Measurements from ENCODE around the gene SLC25A44.
A peak's percentile ranks its signal among the peaks of the same experiment; 100 is the strongest.

Gene SLC25A44, protein sequence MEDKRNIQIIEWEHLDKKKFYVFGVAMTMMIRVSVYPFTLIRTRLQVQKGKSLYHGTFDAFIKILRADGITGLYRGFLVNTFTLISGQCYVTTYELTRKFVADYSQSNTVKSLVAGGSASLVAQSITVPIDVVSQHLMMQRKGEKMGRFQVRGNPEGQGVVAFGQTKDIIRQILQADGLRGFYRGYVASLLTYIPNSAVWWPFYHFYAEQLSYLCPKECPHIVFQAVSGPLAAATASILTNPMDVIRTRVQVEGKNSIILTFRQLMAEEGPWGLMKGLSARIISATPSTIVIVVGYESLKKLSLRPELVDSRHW

DNA sequence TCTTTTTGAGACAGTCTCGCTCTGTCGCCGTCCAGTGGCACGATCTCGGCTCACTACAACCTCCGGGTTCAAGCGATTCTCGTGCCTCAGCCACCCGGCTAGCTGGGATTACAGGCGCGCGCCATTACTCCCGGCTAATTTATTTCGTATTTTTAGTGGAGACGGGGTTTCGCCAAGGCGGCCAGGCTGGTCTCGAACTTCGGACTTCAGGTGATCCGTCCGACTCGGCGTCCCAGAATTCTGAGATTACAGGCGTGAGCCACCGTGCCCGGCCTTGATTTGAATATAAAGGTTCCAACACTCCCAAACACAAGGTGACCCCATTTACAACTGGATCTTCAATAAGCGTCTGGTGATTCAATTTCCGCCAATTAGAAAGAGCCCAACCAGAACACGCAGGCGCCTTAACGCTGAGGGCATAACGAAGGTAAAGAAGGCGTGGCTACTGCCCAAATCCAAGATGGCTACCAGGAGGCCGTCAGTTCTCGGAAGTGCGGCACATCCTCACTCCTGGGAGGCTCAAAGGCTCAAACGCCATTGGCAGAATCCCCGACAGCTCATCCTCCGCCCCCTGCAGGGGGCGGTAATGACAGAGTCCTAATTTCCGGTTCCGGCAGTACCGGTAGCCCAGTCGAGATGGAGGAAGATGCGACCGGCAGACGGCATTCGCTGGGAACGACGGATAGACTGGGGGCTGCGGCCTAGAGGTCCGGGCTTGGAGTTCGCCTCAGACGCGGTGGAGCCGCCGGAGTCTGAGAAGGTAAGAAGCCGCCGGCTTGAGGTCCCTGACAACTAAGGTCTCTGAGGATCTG, at the start of gene SLC25A44:
Gene SLC25A44 (plus strand): TSS at position 617 of the 812 bp plus-strand sequence. CDS start 5,744 bp downstream, outside the sequence.
- peak; percentile 96 for DNase-seq (ENCODE audit: low read depth)

DNA sequence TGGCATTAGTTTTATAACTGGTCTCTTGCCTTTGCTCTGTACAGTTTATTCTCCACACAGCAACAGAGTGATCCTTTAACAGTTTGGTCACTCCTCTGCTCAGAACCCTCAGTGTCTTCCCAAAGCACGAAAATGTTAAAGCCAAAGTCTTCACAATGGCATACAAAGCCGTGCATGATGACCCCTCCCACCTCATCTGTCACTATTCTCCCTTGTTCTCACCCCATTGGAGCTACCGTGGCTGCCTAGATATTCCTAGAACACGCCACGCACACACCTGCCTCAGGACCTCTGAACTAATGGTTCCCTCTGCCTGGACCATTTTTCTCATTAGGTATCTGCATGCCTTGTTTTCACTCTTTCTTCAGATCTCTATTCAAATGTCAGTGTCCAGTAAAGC, 49.2 kb upstream of the SLC25A44 start:
- DNase-seq (ENCODE audit: low read depth), result no peak

DNA sequence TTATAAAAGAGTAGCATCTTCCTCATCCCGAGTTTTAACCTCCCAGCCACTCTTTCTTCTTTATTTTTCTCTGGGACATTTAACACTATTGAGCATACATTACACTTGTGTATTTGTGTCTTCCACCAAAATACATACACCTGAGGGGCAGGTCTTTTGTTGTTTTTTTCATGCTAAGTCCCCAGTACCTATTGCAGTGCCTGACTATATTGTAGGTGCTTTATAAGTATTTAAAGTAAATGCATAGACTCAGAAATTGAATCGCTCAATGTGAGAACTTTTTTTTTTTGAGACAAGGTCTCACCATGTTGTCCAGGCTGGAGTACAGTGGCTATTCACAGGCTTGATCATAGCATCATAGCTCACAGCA, 48.3 kb upstream of the SLC25A44 start:
- DNase-seq (ENCODE audit: low read depth), result no peak

DNA sequence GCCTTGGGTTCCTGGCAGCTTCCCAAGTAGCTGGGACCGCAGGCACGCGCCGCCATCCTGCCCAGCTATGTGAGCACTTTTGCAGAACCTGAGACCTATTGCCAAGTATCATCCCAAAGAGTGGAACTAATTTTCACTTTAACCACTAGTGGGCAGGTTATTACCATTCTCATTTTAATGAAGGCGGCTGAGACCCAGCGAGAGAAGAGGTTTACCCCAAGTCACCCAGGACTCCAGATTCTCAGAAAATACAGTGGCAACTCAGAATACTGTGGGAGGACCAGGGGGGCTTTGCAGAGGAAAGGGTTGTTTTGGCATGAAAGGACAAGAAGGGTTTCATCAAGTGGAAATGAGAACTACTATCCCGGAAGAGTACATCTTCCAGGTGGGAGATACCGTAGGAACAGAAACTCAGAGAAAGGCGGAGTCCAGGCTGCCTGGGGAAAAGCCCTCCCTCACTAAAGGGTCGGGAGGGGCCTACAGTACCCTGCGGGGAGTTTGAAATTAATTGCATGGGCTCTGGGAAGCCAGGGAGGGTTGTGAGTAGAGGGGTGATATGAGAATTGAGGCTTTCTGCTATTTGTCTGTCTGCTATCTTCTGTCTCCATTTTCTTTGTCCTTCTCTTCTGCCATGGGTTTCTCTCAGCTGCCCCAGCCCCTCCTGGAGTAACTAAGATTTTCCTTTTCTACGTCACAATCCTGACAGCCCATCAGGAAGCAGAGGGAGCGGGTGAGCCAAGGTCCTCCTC, 47.7 kb upstream of the SLC25A44 start:
- peak; percentile 39 for DNase-seq (ENCODE audit: low read depth)

DNA sequence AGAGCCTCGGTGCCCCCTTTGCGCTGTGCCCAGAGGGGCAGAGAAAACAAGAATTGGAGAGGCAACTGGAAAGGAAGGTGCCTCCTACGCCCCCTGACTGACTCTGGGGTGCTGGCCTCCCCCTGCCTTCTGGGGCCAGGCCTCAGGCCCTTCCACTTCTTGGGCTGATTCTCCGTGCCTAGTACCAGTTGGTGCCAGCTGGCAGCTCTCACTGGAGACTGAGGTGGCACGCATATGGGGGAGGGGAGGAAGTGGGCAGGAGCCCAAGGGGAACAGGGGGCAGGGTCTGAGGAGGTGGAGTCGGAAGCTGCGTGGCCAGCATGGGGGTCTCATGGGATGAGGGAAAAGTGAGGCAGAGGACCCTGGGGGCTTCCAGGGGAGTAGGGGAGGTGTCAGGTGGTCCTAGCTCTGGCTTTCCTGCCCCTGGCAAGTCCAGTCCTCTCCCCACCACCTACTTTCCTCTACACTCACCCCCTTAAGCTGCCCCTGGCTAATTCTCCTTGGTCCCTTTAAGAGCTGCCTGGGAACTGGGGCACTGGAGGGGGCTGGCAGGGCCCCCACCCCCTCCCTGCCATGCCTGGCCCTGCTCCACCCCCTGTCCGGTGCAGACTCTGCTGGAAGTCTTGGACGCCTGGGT, 47.0 kb upstream of the SLC25A44 start:
- no peak for DNase-seq (ENCODE audit: low read depth)

DNA sequence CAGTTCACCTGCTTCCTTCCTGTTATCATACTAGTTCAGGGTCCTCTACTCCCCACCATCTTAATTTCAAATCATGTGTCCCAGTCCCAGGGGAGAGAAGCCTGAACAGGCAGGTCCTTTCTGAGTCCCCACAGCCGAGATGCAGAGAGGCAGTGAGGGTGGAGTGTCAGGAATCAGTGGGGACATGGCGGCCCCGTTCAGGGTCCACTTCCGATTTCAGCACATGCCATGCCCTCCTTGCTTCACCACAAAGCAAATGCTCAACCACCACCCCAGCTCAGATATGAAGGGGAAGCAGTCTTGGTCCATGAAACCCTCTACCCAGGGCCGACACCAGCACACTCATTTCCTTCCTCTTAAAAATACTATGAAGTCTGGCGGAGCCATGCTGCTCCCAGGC, 45.7 kb upstream of the SLC25A44 start:
- DNase-seq (ENCODE audit: low read depth), result no peak

DNA sequence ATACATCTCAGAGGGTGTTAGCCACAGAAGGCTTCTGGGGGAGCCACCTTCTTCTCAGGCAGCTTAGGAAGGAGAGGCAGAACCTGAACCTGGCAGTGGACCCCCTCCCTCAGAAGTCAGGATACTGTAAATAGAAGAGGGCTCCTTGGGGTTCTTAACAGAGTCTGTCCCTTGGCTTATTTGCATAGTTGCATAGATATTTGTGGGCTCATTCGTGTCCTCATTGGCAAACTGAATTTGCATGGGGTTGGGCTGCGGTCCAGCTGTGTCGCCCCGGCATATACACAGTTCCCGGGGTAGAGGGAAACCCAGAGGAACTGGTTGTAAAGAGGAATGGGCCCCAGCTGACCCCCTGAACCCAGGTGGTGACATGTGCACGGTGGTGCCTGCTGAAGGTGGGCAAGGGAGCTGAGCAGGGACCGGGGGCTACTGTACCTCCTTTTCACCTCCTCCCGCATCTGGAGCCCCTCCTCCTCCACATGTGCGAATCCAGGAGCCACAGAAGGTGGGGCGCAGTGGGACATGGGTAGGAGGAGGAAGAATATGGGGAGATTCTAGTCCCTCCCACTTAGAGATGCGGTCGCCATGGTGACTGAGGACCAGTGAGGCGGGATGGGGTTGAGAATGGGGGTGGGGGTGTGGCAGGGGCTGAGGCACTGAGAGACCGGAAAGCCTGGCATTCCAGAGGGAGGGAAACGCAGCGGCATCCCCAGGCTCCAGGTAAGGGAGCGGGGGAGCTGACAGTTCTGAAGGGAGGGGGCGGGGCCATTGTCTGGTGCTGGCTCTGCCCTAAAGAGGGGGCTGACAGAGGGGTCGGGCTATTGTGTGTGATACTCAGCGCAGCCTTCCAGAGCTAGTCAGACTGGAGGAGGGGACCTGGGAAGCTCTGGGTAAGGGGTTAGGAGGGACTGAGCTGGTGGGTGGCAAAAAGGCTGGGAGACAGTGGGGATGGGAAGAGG, 44.3 kb upstream of the SLC25A44 start:
- DNase-seq (ENCODE audit: low read depth), result no peak

DNA sequence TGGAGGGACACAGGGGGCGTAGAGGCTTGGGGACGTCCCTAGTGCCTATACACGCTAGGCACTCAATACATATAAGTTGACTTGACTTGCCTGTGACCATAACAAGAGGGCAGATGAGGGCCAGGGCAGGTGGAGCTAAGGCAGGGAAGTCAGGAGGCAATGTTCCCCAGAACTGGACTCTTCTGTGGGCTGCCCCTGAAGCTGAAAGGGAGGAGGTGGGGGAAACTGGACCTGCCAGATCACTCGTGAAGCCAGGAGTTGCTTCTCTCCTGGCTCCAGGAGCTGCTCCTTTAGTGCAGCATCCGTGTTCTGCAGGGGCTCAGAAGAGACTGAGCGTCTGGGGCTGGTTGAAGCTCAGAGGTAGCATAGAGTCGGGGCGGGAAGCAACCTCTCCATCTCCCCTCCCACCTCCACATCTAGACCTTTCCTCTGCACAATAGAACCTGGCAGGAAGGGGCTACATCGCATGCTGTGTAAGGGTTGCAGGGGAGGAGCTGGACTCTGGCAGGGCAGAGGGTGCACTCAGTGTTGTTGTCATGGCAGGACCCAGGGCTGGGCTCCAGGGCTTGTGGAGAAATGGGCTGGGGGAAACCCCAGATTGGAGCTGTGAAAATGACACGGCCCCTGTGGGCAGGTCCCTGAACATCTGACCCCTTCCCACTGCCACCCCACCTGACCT, 43.4 kb upstream of the SLC25A44 start:
- DNase-seq (ENCODE audit: low read depth), result no peak

DNA sequence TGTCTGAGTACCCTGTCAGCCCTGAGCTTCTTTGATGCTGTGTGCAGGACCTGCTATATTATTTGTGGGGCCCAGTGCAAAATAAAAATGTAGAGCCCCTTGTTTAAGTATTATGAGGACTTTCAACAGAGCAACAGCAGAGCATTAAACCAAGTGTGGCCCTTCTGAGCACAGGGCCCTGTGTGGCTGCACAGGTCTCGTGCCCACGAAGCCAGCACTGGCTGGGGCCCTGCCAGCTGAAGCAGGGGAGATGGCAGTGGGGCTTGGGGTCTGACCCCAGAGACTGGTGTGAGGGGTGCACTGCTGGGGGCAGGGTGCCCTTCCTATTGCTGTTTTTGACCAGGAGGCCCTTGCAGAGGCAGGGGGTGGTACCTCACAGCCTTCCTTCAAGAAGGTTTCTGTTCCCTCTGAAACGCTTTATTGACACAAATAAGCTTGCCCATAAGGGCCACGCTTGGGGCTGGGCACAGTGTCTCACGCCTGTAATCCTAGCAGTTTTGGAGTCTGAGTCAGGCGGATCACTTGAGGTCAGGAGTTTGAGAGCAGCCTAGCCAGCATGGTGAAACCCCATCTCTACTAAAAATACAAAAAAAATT, 42.7 kb upstream of the SLC25A44 start:
- DNase-seq (ENCODE audit: low read depth), result no peak

DNA sequence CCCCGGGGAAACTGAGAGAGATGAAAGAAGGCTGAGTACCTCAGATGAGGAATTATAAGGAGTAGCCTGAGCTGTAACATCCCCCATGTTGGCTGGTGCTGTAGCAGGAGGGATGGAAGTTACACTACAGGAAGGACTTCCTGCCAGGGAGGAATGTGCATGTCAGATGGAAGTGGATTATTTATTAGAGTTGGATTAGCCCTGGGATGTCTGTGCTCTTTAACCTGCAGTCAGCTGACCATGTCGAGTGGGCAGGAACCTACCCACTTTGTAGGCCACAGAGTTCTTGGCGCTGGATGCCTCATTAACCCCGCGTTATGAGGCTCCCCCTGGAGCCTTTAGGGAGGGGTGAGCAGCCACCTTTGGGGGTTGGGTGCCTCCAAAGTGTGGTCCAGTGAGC, 41.3 kb upstream of the SLC25A44 start:
- DNase-seq (ENCODE audit: low read depth), result no peak

DNA sequence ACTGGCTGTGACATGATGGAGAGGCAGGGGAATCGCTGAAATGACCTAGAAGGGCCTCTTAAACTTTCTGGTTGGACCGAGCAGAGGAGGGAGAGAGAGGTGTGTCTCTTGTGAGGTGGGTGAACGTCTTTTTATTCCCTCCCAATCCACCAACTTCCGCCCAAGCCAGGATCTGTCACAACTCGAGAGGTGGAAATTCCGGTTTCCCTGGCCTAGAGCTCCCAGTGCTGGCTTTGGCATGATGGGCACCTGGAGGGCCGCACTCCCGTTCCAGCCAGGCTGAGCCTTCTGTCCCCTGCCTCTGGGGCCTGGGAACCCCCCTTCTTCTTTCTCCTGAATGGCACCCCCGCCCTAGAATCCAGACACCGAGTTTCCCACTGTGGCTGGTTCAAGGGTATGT, 40.5 kb upstream of the SLC25A44 start, which contains the start of gene SEMA4A:
Gene SEMA4A (plus strand): TSS at position 224 of the 400 bp plus-strand sequence. CDS start 994 bp downstream, outside the sequence.
- no peak for DNase-seq (ENCODE audit: low read depth)

DNA sequence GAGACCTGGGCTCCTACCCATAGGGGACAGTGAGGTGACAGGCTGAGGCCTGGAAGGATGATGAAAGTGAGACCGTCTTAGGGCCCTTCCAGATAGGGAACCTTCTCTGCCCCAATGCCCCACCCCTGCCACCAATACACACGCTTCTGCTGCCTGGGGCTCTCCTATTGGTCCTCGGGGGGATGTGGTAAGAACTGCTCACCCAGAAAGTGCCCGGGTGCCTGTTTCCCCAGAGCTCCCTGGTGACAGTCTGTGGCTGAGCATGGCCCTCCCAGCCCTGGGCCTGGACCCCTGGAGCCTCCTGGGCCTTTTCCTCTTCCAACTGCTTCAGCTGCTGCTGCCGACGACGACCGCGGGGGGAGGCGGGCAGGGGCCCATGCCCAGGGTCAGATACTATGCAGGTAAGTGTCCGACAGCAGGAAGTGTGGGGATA, 39.6 kb upstream of the SLC25A44 start:
- peak; percentile 29 for DNase-seq (ENCODE audit: low read depth)

DNA sequence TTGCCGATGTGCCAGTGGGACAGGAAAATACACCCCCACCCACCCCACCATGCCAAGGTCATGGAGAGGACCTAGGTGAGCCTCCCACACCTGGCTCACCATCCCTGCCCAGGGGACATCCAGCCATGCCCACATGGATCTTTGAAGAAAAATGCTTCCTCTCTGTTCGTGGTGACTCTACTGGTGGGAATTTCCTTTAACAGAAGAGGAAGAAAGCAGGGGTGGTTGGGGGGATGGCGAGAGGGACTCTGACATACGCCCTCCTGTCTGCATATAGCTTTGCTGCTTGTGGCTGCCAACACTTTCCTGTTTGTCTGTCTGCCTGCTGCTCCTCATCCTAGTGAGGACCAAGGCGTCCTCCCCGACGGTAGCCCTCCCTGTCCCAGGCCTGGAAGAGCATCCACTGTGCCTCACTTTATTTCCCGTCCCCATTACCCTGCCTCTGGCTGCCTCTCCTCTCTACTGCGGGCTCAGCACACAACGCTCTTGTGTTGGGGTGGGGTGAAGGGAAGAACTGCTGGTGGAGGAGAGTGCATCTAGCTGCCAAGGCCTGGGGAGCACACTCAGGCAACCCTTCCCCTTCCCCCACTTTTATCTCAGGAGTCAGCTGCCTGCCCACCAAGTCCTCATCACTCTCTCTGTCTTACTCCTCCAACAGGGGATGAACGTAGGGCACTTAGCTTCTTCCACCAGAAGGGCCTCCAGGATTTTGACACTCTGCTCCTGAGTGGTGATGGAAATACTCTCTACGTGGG, 38.0 kb upstream of the SLC25A44 start:
- DNase-seq (ENCODE audit: low read depth), result no peak

DNA sequence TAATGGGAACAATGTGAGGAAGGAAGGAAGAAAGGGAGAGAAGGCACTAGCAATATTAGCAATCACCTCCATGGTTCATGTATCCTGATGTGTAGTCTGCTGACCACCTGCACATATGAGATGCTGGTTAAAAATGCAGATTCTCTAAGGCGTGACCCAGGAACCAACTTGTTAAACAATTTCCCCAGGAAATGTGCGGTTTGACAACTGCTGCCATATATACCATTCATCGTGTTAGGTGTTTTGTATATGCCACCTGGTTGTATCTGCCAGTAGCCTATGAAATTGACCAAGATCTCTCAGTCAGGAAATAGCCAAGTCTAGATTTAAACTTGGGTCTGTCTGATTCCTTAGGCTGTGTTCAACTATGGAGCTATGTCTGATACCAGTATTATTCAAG, 36.4 kb upstream of the SLC25A44 start:
- no peak for DNase-seq (ENCODE audit: low read depth)

DNA sequence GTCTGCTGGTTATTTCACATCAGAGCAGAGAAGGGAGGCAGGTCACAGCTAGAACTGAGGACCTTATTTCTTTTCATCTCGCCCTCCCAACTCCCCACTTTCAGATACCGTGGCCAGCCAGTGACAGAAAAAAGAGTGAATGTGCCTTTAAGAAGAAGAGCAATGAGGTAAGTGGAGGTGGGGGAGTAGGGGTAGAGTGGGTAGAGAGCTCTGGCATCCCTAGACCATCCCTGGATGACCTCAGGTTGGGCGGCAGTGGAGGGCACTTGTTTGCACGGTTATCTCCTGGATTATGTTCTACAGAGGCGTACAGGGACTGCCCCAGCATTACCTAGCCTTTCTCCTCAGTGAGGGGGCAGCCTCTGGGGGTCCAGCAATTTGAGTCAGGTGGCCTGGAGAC, 35.9 kb upstream of the SLC25A44 start:
- no peak for DNase-seq (ENCODE audit: low read depth)

DNA sequence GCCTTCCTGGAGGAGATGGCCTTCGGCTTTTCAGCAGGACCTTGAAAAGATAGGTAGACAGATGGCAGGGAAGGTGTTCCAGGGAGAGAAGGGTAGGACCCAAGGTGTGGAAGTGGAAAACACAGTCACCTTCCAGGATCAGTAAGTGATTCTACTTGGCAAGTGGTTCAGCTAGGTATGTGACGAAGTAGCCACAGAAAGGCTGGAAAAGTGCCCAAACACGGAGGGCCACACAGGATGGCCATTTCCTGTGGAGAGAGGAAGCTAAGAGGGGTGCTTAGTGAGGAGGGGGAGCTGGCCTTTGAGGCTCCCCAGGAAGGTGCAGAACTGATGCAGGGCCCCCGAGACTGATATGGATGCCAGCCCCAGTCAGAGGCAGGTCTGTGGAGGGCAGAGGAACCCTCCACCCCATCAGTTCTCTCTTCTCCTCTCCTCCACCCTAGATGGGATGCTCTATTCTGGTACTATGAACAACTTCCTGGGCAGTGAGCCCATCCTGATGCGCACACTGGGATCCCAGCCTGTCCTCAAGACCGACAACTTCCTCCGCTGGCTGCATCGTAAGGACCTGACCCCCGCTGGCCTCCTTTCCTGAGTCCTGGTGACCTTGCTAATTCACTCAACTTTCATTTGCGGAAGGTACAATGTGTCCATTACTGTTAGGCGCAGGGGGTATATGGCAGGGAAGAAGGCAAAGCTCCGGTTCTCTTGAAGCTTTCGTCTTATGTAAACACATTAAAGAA, 33.7 kb upstream of the SLC25A44 start:
- no peak for DNase-seq (ENCODE audit: low read depth)

DNA sequence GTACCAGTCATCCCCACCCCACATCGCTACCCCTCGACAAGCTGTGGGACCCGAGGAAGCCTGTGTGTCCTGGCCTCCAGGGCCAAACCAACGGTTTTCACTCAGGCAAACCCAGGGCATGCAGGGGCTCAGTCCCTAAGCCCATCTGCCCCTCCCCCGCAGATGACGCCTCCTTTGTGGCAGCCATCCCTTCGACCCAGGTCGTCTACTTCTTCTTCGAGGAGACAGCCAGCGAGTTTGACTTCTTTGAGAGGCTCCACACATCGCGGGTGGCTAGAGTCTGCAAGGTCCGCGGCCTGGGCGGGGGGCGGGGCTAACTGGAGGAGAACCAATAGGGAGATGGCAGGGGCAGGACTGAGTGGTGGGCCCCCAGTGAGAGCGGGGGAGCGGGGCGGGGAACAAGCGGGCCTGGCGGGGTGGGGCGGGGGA, 33.1 kb upstream of the SLC25A44 start:
- DNase-seq (ENCODE audit: low read depth), result peak; percentile 74

DNA sequence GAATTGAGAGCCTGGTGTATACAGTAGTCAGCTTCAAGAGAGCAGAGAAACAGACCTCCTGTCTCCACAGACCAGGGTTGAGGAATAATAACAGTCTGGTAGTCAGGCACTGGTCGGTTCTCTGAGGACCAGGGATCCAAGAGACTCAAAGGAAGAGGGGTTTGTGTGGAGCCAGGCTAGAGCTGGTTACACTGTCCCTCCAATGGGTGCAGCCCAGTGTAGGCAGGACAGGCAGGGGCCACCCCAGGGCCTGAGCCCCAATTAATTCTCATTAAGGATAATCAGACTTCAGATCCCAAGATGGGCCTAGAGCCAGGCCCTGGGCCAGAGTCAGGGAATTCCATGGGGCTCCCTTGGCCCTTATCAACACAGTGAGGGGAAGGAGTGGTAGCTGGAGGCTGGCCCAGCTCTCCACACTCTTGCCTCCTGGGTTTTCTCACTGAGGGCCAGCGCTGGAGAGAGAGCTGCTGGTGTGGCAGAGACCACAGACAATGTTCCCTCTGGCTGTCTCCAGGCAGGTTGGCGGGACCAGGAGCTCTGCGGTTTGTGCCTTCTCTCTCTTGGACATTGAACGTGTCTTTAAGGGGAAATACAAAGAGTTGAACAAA, 31.4 kb upstream of the SLC25A44 start:
- DNase-seq (ENCODE audit: low read depth), result no peak
